Osteoblast (primary cell): ENCODE measurements around the gene ZNF692. TPM values are rescaled to one million over a fixed set of nuclear protein-coding genes. Genes with fewer than 3 reads are reported as not detected.

Experiments
- DNase-seq: peaks from one replicate; pipeline ENCODE4 v3.0.0; 2011; ENCODE audit warnings: low spot score, mixed read lengths; ENCODE audit not compliant: insufficient read length; ENCODE audit errors: missing footprints
- H2AFZ ChIP-seq: 2 replicates; pipeline ENCODE4 v1.6.0; 2011; ENCODE audit warnings: mild to moderate bottlenecking, low read length
- H3K27ac ChIP-seq: 2 replicates; pipeline ENCODE4 v1.5.1; 2011; ENCODE audit warnings: mild to moderate bottlenecking, low read depth, low read length, moderate library complexity
- H3K27me3 ChIP-seq: 2 replicates; pipeline ENCODE4 v1.6.0; 2012; ENCODE audit warnings: mild to moderate bottlenecking, control low read depth, inconsistent platforms, low read length, moderate library complexity; ENCODE audit not compliant: insufficient read depth
- H3K36me3 ChIP-seq: 2 replicates; pipeline ENCODE4 v1.5.1; 2011; ENCODE audit warnings: mild to moderate bottlenecking, low read length, control low read depth, moderate library complexity; ENCODE audit not compliant: insufficient read depth
- H3K4me1 ChIP-seq: 2 replicates; pipeline ENCODE4 v1.5.1; 2011; ENCODE audit warnings: mild to moderate bottlenecking, low read length, control low read depth, moderate library complexity; ENCODE audit not compliant: insufficient read depth
- H3K4me2 ChIP-seq: 2 replicates; pipeline ENCODE4 v1.6.0; 2011; ENCODE audit warnings: mild to moderate bottlenecking, low read length; ENCODE audit not compliant: insufficient read depth
- H3K4me3 ChIP-seq: fragments of 200-600 bp; sonication (generic); 3 replicates; pipeline ENCODE4 v1.5.1; 2012; ENCODE audit warnings: mild to moderate bottlenecking, low read length, inconsistent platforms; ENCODE audit not compliant: insufficient read depth
- H3K79me2 ChIP-seq: 2 replicates; pipeline ENCODE4 v1.6.0; 2012; ENCODE audit warnings: mild to moderate bottlenecking, low read length, control low read depth, inconsistent platforms; ENCODE audit not compliant: insufficient read depth
- H3K9me3 ChIP-seq: 2 replicates; pipeline ENCODE4 v1.5.1; 2011; ENCODE audit warnings: low read depth, low read length, control low read depth
- H4K20me1 ChIP-seq: 2 replicates; pipeline ENCODE4 v1.6.0; 2012; ENCODE audit warnings: mild to moderate bottlenecking, low read length, control low read depth; ENCODE audit not compliant: insufficient read depth
- CTCF ChIP-seq: IDR thresholded peaks from 2 replicates; pipeline ENCODE4 v1.5.1; 2011; ENCODE audit warnings: mild to moderate bottlenecking, low read depth, low read length, moderate library complexity; ENCODE audit errors: extremely low read depth
- total RNA-seq: library from RNA; depleted of rRNA; stranded (reverse); fragments of >200 nt; gene quantifications from 2 replicates; pipeline ENCODE4 v1.2.3, GENCODE V29; 2012

ZNF692 gene
- total RNA-seq, 1 donor, result 12.3 TPM

GRCh38 chr1:248905662-248906008 lies 46.8 kb upstream of the ZNF692 start:
- Histone ChIP-seq H4K20me1 (no peaks in the 10 kb centered on the region), H3K79me2 (peaks cover 21% of the 10 kb centered on the region), H3K4me1 (peaks cover 13% of the 10 kb centered on the region), H3K27me3 (peaks cover 6% of the 10 kb centered on the region), H3K9me3 (no peaks in the 10 kb centered on the region), H3K36me3 (no peaks in the 10 kb centered on the region), H3K4me2 (peak overlapping the region; percentile 98), H2AFZ (peak overlapping the region; percentile 100), H3K4me3 (peak overlapping the region; percentile 91), H3K27ac (peak overlapping the region; percentile 80)
- no peak for TF ChIP-seq CTCF
- no peak for DNase-seq

- Histone ChIP-seq H3K9me3 (no peaks in the 10 kb centered on the region), H3K36me3 (no peaks in the 10 kb centered on the region), H3K4me1 (peaks cover 13% of the 10 kb centered on the region), H4K20me1 (no peaks in the 10 kb centered on the region), H2AFZ (peak overlapping the region; percentile 100), H3K4me2 (no peak overlapping the region), H3K4me3 (no peak overlapping the region), H3K27ac (no peak overlapping the region), H3K79me2 (peaks cover 20% of the 10 kb centered on the region), H3K27me3 (peaks cover 6% of the 10 kb centered on the region)
- no peak for TF ChIP-seq CTCF
- no peak for DNase-seq
These were observed 45.7 kb upstream of the ZNF692 start for GRCh38 chr1:248904437-248905216.

GRCh38 chr1:248901578-248901977 lies 42.7 kb upstream of the ZNF692 start:
- Histone ChIP-seq H3K36me3 (no peaks in the 10 kb centered on the region), H3K27me3 (peaks cover 11% of the 10 kb centered on the region), H2AFZ (no peak overlapping the region), H4K20me1 (no peaks in the 10 kb centered on the region), H3K4me2 (no peak overlapping the region), H3K27ac (no peak overlapping the region), H3K9me3 (no peaks in the 10 kb centered on the region), H3K4me3 (no peak overlapping the region), H3K79me2 (no peaks in the 10 kb centered on the region), H3K4me1 (peaks cover 5% of the 10 kb centered on the region)
- no peak for DNase-seq
- no peak for TF ChIP-seq CTCF

- DNase-seq, result no peak
- peaks cover 12% of the 10 kb centered on the region for H3K27me3 ChIP-seq
- no peak overlapping the region for H3K27ac ChIP-seq
- TF ChIP-seq CTCF, result no peak
- no peak overlapping the region for H3K4me3 ChIP-seq
- no peak overlapping the region for H3K4me2 ChIP-seq
- H2AFZ ChIP-seq, result no peak overlapping the region
- H4K20me1 ChIP-seq, result no peaks in the 10 kb centered on the region
- H3K79me2 ChIP-seq, result no peaks in the 10 kb centered on the region
- no peaks in the 10 kb centered on the region for H3K36me3 ChIP-seq
- H3K9me3 ChIP-seq, result no peaks in the 10 kb centered on the region
- H3K4me1 ChIP-seq, result peaks cover 3% of the 10 kb centered on the region
These were observed 41.8 kb upstream of the ZNF692 start for GRCh38 chr1:248900637-248901036.
